Activated CD8-positive, alpha-beta memory T cell treated with anti-CD3 and anti-CD28 coated beads for 48 hours (primary cell): ENCODE data around the gene TBC1D14.

Experiments
- DNase-seq, 3 experiments: peaks; one replicate each; pipeline ENCODE4 v3.0.0-alpha.2; 2020; ENCODE audit warnings: low read depth in 2 of 3, low spot score in 2 of 3

The TBC1D14 gene

GRCh38 chr4:6992728-6993677, 83.4 kb downstream of the TBC1D14 start:
- no peak for DNase-seq

GRCh38 chr4:6996481-6996880, 86.9 kb downstream of the TBC1D14 start:
- no peak for DNase-seq

GRCh38 chr4:6999172-7000086, 89.8 kb downstream of the TBC1D14 start:
- DNase-seq, result no peak

- no peak for DNase-seq
Measured at GRCh38 chr4:7000421-7001176, 91.0 kb downstream of the TBC1D14 start.

GRCh38 chr4:7001271-7001670, 91.6 kb downstream of the TBC1D14 start:
- no peak for DNase-seq

GRCh38 chr4:7002336-7002735, 92.7 kb downstream of the TBC1D14 start:
- no peak for DNase-seq

- no peak for DNase-seq
Measured at GRCh38 chr4:7003176-7003878, 93.7 kb downstream of the TBC1D14 start.

- DNase-seq, result no peak
Measured at GRCh38 chr4:7003879-7004240, 94.2 kb downstream of the TBC1D14 start.

GRCh38 chr4:7004331-7004730, 94.7 kb downstream of the TBC1D14 start:
- no peak for DNase-seq

- no peak for DNase-seq
Measured at GRCh38 chr4:7005571-7005970, 95.9 kb downstream of the TBC1D14 start.

- no peak for DNase-seq
Measured at GRCh38 chr4:7006411-7006810, 96.8 kb downstream of the TBC1D14 start.

GRCh38 chr4:7007142-7007907, 97.7 kb downstream of the TBC1D14 start:
- DNase-seq, result no peak

GRCh38 chr4:7007944-7008343, 98.3 kb downstream of the TBC1D14 start:
- DNase-seq, result no peak

- no peak for DNase-seq
Measured at GRCh38 chr4:7009564-7009963, 99.9 kb downstream of the TBC1D14 start.

- DNase-seq, result no peak
Measured at GRCh38 chr4:7013175-7013574, 103.5 kb downstream of the TBC1D14 start.

GRCh38 chr4:7014815-7015214, 105.2 kb downstream of the TBC1D14 start:
- DNase-seq, result no peak

- no peak for DNase-seq
Measured at GRCh38 chr4:7015383-7016035, 105.9 kb downstream of the TBC1D14 start.

- no peak for DNase-seq
Measured at GRCh38 chr4:7016086-7016485, 106.5 kb downstream of the TBC1D14 start.

- DNase-seq, result no peak
Measured at GRCh38 chr4:7016512-7016911, 106.9 kb downstream of the TBC1D14 start.
